Adrenal gland (tissue), 5 donors: ENCODE data around the gene FHDC1.

Experiments used
- POLR2A ChIP-seq, 2 donors: fragments of 450-650 bp; IDR thresholded peaks; one replicate each; pipeline ENCODE4 v1.6.1; 2017; ENCODE audit warnings: antibody characterized with exemption in 2 of 2, mild to moderate bottlenecking in 2 of 2, moderate library complexity in 1 of 2
- TF ChIP-seq, protein P1 (sequence below), 6 experiments: fragments of 450-650 bp in 4 of 6; fragments of 200-600 bp in 2 of 6; sonication (generic) in 1 of 6; IDR thresholded peaks; 1 replicate in 5 of 6; 2 replicates in 1 of 6; pipeline versions ENCODE4 v1.5.1 to v1.8.0; 2016 to 2021; ENCODE audit warnings: antibody characterized with exemption in 6 of 6, mild to moderate bottlenecking in 2 of 6, moderate library complexity in 1 of 6
- donor health status: DM: no; HTN: no; CAD: no.

DNA sequence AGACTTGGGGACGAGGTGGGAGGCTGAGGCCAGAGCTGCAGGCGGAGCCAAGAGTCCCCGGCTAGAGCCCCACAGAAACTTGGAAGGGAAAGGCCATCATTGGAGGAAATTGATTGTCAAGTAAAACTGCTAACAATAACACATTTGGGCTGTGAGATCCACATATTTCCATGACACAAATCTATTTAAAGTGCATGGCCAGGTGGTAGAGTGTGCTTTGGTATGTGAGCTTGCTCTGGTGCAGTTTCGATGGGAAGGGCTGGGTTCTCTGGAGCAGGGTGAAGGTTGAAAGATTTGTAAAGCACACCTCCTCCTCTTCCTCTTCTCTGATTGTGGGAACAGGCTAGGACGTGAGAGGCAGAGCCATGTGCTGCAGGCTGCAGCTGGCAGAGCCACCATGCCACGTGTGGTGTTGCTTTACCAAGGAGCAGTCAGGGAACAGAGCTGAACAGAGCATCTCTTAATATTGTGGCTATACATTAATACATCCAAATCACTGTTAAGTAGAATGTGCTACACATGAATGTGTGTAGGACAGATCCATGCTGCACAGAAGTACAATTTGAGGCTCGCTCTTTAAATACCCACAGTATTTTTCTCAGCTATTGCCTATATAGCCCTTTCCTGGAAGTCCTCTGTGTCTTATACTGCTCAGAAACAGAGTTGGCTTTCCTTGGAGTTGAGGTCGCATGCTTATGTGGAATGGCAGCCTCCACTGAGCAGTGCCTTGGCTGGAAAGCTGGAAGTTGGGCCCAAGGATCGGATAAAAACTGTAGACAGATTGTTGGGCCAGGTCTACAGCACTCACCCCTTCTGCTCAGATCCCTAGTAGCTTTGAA lies 37.7 kb downstream of the FHDC1 start:
- TF ChIP-seq, protein P1, sequence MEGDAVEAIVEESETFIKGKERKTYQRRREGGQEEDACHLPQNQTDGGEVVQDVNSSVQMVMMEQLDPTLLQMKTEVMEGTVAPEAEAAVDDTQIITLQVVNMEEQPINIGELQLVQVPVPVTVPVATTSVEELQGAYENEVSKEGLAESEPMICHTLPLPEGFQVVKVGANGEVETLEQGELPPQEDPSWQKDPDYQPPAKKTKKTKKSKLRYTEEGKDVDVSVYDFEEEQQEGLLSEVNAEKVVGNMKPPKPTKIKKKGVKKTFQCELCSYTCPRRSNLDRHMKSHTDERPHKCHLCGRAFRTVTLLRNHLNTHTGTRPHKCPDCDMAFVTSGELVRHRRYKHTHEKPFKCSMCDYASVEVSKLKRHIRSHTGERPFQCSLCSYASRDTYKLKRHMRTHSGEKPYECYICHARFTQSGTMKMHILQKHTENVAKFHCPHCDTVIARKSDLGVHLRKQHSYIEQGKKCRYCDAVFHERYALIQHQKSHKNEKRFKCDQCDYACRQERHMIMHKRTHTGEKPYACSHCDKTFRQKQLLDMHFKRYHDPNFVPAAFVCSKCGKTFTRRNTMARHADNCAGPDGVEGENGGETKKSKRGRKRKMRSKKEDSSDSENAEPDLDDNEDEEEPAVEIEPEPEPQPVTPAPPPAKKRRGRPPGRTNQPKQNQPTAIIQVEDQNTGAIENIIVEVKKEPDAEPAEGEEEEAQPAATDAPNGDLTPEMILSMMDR (IDR thresholded peaks at IDR 0.05), result no peak
- no peak for TF ChIP-seq POLR2A (IDR thresholded peaks at IDR 0.05)
